ACHN (cell line): Measurements from ENCODE around the gene KLHL17.

Experiments used
- DNase-seq: peaks from one replicate; pipeline ENCODE4 v3.0.0-alpha.2; 2015
- in situ Hi-C: cut with HindIII; loops from 2 replicates; pipeline ENCODE4 v1.10.0; 2017; ENCODE audit warnings: low sequenced_read_pairs, low pct_ligation_motif_present, low pct_unique_long_range_greater_than_20kb

The KLHL17 gene

DNA sequence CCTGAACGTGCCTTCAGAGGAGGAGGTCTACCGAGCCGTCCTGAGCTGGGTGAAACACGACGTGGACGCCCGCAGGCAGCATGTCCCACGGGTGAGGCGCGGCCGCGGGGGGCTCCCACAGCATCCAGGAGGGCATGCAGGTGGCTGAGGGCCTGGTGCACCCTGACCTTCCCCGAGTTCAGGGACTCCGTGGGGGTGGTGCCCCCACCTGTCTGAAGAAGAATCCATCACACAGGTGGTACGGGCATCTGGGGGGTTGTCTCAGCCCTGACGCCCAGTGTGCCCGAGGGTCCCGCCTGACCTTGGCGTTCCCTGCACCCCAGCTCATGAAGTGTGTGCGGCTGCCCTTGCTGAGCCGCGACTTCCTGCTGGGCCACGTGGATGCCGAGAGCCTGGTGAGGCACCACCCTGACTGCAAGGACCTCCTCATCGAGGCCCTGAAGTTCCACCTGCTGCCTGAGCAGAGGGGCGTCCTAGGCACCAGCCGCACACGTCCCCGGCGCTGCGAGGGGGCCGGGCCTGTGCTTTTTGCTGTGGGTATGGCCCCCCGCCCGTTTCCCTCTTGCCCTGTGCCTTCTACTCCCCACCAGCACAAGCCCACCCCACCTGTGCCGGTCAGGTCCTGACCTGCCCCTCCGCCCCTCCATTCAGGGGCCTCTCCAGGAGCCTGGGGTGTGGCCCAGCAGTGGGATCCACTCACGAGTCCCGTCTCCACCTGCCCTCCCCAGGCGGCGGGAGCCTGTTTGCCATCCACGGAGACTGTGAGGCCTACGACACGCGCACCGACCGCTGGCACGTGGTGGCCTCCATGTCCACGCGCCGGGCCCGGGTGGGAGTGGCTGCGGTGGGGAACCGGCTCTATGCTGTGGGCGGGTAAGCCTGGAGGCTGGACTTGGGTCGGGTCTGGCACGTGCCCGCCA lies 2.3 kb downstream of the KLHL17 start:
- in situ Hi-C loops: no loop called here
- DNase-seq: no peak

DNA sequence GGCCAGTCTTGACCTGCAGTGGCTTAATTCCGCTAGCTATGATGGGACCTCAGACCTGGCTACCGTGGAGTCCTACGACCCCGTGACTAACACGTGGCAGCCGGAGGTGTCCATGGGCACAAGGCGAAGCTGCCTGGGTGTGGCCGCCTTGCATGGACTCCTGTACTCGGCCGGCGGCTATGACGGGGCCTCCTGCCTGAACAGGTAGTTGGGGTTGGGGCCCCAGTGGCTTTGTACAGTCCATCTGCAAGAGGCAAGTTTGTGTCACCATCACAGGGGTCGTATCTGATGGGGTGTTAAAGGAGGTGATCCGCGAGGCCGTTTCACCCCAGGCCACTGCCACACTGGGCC lies 2.9 kb downstream of the KLHL17 start:
- in situ Hi-C loops: no loop called here
- DNase-seq: no peak

DNA sequence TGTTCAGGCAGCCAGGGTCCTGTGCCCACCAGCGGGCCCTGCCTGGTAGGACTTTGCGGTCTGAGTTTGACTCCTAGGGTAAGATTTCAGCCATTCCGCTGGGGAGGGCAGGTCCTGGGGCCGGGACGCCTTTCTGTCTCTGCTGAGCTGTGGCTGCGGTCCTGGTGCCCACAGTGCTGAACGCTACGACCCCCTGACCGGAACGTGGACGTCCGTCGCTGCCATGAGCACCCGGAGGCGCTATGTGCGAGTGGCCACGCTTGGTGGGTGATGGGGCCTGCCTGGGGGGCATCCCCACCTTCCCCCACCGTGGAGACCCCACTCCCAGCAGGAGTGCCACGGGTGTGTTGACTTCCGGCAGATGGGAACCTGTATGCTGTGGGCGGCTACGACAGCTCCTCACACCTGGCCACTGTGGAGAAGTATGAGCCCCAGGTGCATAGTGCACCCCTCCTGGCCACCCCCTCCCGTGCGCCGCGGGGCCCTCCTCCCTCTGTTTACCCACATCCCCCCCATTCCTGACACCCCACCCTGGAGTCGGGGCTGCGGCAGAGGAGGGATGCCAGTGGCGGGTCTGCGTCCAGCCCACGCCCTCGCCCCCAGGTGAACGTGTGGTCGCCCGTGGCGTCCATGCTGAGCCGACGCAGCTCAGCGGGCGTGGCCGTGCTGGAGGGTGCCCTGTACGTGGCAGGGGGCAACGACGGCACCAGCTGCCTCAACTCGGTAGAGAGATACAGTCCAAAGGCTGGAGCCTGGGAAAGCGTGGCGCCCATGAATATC lies 3.6 kb downstream of the KLHL17 start:
- in situ Hi-C loops: no loop called here

DNA sequence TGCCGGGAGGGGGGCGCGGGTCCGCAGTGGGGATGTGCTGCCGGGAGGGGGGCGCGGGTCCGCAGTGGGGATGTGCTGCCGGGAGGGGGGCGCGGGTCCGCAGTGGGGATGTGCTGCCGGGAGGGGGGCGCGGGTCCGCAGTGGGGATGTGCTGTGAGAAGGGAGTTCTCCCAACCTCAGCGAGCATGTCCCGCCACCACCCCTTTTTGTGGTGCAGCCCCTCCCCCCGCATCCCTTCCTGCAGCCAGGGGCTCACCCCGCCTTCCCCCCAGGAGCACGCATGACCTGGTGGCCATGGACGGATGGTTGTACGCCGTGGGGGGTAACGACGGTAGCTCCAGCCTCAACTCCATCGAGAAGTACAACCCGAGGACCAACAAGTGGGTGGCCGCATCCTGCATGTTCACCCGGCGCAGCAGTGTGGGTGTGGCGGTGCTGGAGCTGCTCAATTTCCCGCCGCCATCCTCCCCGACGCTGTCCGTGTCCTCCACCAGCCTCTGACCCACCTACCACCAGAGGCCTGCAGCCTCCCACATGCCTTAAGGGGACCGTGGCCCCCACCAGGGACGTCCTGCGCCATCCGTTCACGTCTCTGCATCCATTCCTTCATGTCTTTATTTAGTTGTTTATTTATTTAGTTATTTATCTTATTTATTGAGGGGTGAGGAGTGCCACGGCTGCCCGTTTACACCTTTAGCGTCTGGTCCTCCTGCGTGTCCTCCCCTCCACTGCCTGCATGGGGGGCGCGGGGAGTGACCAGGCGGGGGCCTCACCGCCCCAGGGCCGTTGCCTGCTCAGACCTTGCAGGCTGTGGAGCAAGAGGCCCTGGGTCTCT lies 4.5 kb downstream of the KLHL17 start:
- in situ Hi-C loops: no loop called here

More for the DNA sequence above, 3.6 kb downstream of the KLHL17 start:
- DNase-seq: no peak

DNA sequence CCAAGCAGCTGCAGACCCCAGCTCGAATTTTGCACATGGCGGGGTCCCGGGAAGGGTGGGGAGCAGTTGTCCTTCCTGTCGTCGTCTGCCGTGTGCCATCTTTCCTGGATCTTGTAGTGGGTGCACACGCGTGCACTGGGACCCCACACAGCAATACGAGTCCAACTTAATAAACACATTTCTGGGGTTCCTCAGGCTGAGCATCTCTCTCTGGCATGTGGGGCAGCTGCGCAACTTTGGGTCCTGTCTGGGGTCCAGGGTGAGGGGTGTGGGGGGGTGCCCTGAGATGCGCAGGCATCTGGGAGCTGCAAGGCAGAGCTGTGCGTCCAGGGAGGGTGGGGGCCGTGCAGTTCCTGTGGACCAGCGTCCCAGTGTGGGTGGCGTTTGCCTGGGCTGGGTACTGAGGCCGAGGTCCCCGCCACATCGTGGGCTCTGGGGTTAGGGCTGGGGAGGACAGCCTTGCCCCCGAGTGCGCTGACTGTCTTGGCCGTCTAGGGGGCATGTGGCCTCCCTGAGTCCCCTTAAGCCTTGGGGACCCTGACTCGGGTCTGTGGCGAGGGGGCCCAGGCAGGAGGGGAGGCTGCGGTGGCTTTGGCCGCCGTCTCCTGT lies 5.2 kb downstream of the KLHL17 start:
- no peak for DNase-seq
- in situ Hi-C loops: no loop called here

More for the DNA sequence above, 4.5 kb downstream of the KLHL17 start:
- DNase-seq: no peak

DNA sequence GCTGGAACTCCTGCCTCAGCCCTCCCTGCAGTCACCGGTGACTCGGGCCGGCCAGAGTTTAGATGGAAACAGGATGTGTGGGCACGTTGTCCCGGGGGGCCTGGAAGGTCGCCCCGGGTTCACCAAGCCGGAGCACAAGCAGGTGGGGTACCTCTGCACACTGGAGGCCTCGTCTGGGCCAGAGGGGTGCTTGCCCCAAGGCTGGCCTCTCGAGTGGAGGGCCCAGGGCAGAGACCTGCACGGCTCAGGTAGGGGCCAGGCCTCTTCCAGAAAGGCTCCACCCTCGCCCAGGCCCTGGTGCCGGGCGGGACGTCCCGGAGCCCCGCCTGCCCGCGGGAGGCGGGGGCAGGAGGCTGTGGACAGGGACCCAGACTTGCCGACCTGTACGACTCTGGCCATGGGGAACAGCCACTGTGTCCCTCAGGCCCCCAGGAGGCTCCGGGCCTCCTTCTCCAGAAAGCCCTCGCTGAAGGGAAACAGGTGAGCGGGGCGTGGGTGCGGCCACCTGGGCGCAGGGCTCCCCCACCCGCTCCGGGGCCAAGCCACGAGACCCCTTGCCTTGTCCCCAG lies 5.8 kb downstream of the KLHL17 start, which contains the start of gene PLEKHN1:
Gene PLEKHN1 (plus strand): TSS at position 348 of the 569 bp plus-strand sequence. CDS start 50 bp downstream, at position 398.
- peak; percentile 75 for DNase-seq
- in situ Hi-C loops: no loop called here

DNA sequence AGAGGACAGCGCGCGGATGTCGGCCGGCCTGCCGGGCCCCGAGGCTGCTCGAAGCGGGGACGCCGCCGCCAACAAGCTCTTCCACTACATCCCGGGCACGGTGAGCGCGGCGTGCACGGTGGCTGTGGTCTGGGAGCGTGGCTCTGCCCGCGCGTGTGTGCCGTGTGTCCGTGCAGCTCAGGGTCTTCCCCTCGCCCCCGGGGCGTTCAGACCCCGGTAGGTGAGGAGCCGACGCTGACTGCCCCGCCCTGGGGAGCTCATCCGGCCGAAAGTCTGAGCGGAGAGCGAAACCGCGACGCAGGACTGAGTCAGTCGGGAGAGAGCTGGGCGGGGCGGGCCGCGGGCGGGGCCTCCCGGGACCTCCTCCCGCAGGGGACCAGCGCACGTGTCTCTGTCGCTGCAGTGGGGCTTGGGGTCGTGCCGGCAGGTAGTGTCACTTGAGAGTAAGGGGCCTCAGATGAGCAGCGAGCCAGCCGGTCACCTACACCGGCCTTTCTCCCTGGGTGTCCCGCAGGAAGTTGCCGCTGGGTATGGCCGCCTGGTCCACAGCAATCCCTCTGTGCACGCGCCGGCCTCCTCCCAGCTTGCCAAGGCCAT lies 6.4 kb downstream of the KLHL17 start:
- DNase-seq: peak; percentile 77
- in situ Hi-C loops: no loop called here

DNA sequence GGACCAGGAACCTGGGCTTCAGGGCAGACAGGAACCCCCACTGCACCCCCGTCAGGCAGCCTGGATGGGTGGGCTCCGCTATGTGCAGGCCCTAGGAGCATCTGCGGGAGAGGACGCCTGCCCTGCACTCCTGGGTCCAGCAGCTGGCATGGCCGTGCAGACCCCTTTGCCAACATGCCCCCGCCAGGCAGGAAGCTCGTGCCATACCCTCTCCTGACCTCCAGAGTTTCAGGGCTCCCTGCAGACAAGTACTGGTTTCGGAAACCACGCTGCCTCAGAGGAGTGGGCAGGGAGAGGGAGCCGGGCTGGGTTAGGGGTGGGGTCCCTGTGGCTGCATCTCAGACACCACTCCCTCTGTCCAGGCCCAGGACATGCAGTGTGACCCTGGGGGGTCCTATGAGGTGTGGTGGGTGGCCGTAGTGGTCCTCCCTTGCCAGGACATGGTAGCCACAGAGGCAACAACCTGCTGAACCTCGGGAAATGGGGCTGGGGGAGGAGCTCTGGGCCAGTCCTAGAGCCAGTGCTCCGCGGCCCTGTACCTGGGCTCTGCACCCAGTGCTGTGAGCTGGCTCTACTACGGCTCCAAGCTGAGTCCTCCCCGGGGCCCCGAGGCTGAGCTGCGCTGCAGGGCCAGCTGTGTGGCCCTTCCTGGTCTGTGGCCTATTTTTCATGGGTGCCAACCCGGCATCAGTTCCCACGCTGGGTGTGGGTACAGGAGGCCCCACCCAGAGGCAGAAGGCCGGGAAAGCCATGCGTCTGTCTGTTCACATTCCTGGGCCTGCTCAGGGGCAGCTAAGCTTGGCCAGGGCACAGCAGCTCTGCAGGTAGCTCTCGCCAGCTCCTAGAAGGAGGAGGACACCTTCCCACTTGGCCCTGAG lies 7.3 kb downstream of the KLHL17 start:
- in situ Hi-C loops: no loop called here
- DNase-seq: no peak

DNA sequence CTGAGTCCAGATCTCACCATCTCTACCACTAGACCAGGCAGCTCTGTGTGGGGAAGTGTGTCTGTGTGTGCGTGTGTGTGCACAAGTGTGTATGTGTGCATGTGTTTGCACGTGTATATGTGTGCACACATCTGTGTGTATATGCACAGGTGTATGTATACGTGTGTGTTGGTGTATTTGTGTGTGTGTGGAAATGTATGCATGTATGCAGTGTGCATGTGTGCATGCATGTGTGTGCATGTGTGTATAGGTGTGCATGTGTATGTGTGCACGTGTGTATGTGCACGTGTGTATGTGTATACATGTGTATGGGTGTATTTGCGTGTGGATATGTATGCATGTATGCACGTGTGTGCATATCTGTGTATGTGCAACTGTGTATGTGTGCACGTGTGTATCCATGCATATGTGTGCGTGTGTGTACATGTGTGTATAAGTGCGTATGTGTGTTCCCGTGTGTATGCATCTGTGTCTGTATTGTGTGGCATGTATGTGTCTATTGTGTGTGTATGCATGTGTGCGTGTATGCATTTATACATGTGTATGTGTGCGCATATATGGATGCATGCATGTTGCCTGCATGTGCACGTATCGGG lies 9.0 kb downstream of the KLHL17 start:
- no peak for DNase-seq
- in situ Hi-C loops: no loop called here

DNA sequence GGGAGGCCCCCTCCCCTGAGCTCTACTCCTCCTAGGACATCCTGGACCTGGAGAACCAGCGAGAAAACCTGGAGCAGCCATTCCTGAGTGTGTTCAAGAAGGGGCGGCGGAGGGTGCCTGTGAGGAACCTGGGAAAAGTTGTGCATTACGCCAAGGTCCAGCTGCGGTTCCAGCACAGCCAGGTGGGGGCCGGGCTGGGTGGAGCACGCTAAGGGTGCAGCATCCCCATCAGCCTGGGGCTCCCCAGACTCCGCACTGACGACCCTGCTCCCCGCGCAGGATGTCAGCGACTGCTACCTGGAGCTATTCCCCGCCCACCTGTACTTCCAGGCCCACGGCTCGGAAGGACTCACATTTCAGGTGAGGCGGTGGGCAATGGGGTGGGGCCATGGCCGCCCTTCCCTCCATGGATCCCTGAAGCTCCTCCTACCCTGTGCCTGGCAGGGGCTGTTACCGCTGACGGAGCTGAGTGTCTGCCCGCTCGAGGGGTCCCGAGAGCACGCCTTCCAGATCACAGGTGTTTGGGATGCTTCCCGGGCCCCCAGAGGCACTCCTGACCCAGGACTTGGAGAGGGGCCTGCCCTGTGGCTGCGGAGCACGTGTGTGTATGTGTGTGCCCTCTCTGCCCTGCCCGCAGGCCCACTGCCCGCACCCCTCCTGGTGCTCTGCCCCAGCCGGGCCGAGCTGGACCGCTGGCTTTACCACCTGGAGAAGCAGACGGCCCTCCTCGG lies 10.0 kb downstream of the KLHL17 start:
- in situ Hi-C loops: no loop called here
- no peak for DNase-seq

DNA sequence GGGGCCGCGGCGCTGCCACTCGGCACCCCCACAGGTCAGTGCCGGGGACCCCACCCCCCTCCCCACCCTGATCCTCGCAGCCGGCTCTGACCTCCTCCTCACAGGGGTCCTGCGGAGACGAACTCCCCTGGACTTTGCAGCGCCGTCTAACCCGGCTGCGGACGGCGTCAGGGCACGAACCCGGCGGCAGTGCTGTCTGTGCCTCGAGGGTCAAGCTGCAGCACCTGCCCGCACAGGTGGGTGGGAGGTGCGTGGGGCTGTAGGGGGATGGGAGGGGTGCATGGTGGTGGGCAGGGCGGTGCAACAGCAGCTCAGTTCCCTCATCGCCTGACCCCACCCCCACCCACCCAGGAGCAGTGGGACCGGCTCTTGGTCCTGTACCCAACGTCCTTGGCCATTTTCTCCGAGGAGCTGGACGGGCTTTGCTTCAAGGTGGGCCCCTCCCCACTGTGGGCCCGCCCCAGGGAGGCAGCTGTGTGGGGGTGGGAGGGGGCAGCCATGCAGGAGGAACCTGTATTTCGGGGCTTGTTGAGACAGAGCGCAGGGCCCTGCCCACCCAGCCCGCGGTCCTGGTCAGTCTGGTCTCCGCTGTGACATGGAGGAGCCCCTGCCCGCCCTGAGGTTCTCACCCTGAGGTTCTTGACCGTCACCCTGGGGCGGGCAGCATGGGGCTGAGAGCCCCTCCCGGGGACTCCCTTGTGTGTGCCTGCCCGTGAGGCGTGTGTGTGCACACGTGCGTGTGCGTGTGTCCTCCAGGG lies 10.8 kb downstream of the KLHL17 start:
- DNase-seq: no peak
- in situ Hi-C loops: no loop called here

DNA sequence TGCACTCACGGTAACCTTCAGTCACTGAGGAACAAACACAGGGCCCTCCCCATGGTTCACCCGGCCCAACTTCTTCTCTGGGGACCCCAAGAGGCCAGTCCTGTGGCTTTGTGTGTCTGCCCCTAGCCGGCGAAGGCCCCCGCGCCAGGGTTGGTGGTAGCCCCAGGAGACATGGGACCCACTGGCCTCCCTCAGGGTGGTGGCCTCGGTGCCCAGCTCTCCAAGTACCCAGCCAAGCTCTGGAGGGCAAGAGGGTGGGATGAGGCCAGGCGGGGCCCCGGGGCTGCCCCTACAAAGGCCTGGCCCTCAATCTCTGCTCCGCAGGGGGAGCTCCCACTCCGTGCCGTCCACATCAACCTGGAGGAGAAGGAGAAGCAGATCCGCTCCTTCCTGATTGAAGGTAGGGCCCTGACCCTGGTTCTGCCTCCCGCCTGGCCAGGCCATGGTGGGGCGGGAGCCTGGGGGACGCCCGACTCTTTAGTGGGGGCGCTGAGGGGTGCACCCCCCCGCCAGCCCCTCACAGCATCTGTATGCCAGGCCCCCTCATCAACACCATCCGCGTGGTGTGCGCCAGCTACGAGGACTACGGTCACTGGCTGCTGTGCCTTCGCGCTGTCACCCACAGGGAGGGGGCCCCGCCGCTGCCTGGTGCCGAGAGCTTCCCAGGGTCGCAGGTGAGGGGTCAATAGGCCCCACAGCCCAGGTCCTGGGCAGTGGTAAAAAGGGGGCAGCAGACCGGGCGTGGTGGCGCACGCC lies 11.5 kb downstream of the KLHL17 start:
- no peak for DNase-seq
- in situ Hi-C loops: no loop called here

DNA sequence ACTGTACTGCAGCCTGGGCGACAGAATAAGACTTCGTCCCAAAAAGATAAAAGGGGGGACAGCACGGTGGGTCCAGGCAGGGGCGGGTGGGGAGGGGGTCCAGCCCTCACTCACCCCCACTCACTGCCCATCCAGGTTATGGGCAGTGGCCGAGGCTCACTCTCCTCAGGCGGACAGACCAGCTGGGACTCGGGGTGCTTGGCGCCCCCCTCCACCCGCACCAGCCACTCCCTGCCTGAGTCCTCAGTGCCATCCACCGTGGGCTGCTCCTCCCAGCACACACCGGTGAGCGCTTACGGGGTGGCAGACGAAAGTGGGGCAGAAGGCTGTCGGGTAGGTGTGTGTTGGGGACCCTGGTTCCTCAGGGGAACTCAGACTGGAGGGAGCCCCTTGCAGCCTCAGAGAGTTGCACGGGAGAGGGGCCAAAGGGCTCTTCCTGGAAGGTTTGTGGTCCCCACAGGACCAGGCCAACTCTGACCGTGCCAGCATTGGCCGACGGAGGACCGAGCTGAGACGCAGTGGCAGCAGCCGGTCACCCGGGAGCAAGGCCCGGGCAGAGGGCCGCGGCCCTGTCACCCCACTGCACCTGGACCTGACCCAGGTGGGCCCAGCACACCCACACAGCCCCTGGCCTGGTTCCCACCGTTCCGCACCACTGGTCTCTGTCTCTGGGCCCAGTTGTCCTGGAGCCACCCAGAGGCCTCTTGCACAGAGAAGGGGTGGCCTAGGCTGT lies 12.5 kb downstream of the KLHL17 start:
- in situ Hi-C loops: no loop called here

More for the DNA sequence above, 12.5 kb downstream of the KLHL17 start:
- DNase-seq: no peak
